Fibroblast of lung (primary cell): Measurements from ENCODE around the gene ITM2A. TPM values are rescaled to one million over a fixed set of nuclear protein-coding genes. Genes with fewer than 3 reads are reported as not detected.

Experiments
- DNase-seq, 2 donors: peaks; one replicate each; pipeline versions ENCODE4 v3.0.0 to v3.0.0-alpha.2; 2010; ENCODE audit warnings: low read depth in 2 of 2
- H2AFZ ChIP-seq: 2 replicates; pipeline ENCODE4 v1.5.1; 2012; ENCODE audit warnings: low read length, control low read depth, inconsistent platforms
- H3K27ac ChIP-seq: 2 replicates; pipeline ENCODE4 v1.5.1; 2011; ENCODE audit warnings: low read length, control low read depth; ENCODE audit not compliant: insufficient read depth
- H3K27me3 ChIP-seq: 2 replicates; pipeline ENCODE4 v1.5.1; 2011; ENCODE audit warnings: mild to moderate bottlenecking, low read length; ENCODE audit not compliant: control insufficient read depth, insufficient read depth
- H3K36me3 ChIP-seq: 2 replicates; pipeline ENCODE4 v1.5.1; 2011; ENCODE audit warnings: low read length; ENCODE audit not compliant: control insufficient read depth, insufficient read depth
- H3K4me1 ChIP-seq: 2 replicates; pipeline ENCODE4 v1.5.1; 2011; ENCODE audit warnings: low read length; ENCODE audit not compliant: control insufficient read depth, insufficient read depth; ENCODE audit errors: extremely low read depth
- H3K4me2 ChIP-seq: 2 replicates; pipeline ENCODE4 v1.5.1; 2011; ENCODE audit warnings: low read length, control low read depth; ENCODE audit not compliant: insufficient read depth; ENCODE audit errors: extremely low read depth
- H3K4me3 ChIP-seq, 4 experiments: fragments of 200-600 bp in 1 of 4; sonication (generic) in 1 of 4; replicated peaks in 1 of 4; 2 replicates each; pipeline ENCODE4 v1.5.1; 2011 to 2016; ENCODE audit warnings: low read length in 4 of 4, low read depth in 3 of 4, mild to moderate bottlenecking in 3 of 4, control low read depth in 2 of 4, inconsistent platforms in 1 of 4, mixed read lengths in 1 of 4; ENCODE audit not compliant: insufficient read depth in 1 of 4; ENCODE audit errors: control extremely low read depth in 1 of 4
- H3K79me2 ChIP-seq: 2 replicates; pipeline ENCODE4 v1.5.1; 2012; ENCODE audit warnings: mild to moderate bottlenecking, low read length, inconsistent platforms; ENCODE audit not compliant: control insufficient read depth, insufficient read depth
- H3K9ac ChIP-seq: 2 replicates; pipeline ENCODE4 v1.5.1; 2011; ENCODE audit warnings: mild to moderate bottlenecking, low read length, control low read depth; ENCODE audit not compliant: insufficient read depth
- H3K9me3 ChIP-seq: 2 replicates; pipeline ENCODE4 v1.5.1; 2012; ENCODE audit warnings: low read depth, low read length; ENCODE audit not compliant: control insufficient read depth, insufficient read depth
- H4K20me1 ChIP-seq: 2 replicates; pipeline ENCODE4 v1.5.1; 2011; ENCODE audit warnings: low read length; ENCODE audit not compliant: control insufficient read depth, insufficient read depth; ENCODE audit errors: extremely low read depth
- CTCF ChIP-seq, 2 donors: IDR thresholded peaks in 1 of 2; conservative IDR thresholded peaks in 1 of 2; 1 replicate in 1 of 2; 2 replicates in 1 of 2; pipeline ENCODE4 v1.5.1; 2011 to 2012; ENCODE audit warnings: low read length in 2 of 2, control low read depth in 1 of 2, inconsistent platforms in 1 of 2, low read depth in 1 of 2, mild to moderate bottlenecking in 1 of 2
- EZH2 ChIP-seq: IDR thresholded peaks from 2 replicates; pipeline ENCODE4 v1.5.1; 2012; ENCODE audit warnings: low read length, control low read depth, mild to moderate bottlenecking; ENCODE audit errors: missing control alignments
- polyA plus RNA-seq, 2 donors: library from polyadenylated mRNA; depleted of rRNA in 1 of 2; stranded (reverse) in 1 of 2; unstranded in 1 of 2; fragments of >200 nt; gene quantifications; 2 replicates each; pipeline ENCODE4 v1.2.1, GENCODE V29; 2011 to 2012; ENCODE audit warnings: missing spikeins in 1 of 2
- total RNA-seq: library from RNA; depleted of rRNA; stranded (reverse); fragments of >200 nt; gene quantifications from 2 replicates; pipeline ENCODE4 v1.2.1, GENCODE V29; 2014

Gene ITM2A
- total and polyA plus RNA-seq, 2 donors (not counting 1 experiment from before 2014, with no cell fraction given): 0.17 to 0.22 TPM

GRCh38 chrX:79371640-79372039 is 4.5 kb upstream of the ITM2A start:
- no peaks in the 10 kb centered on the region for H4K20me1 ChIP-seq
- no peaks in the 10 kb centered on the region for H3K79me2 ChIP-seq
- no peak overlapping the region for H2AFZ ChIP-seq
- no peak for TF ChIP-seq EZH2
- no peak for TF ChIP-seq CTCF (conservative IDR thresholded peaks at IDR 0.05 in 1 of 2, IDR thresholded peaks at IDR 0.05 in 1 of 2; ENCODE audit: low read depth in 1 of 2, low read length in 2 of 2)
- H3K36me3 ChIP-seq: no peaks in the 10 kb centered on the region
- H3K9me3 ChIP-seq: no peaks in the 10 kb centered on the region
- H3K4me3 ChIP-seq: no peak overlapping the region
- H3K9ac ChIP-seq: no peak overlapping the region
- H3K27me3 ChIP-seq: no peaks in the 10 kb centered on the region
- H3K27ac ChIP-seq: no peak overlapping the region
- H3K4me2 ChIP-seq: no peak overlapping the region
- no peak for DNase-seq
- H3K4me1 ChIP-seq: no peaks in the 10 kb centered on the region

- Histone ChIP-seq H3K27me3 (no peaks in the 10 kb centered on the region), H3K4me3 (no peak overlapping the region), H3K4me2 (no peak overlapping the region), H4K20me1 (no peaks in the 10 kb centered on the region), H3K79me2 (no peaks in the 10 kb centered on the region), H2AFZ (no peak overlapping the region), H3K36me3 (no peaks in the 10 kb centered on the region), H3K9me3 (no peaks in the 10 kb centered on the region), H3K27ac (no peak overlapping the region), H3K4me1 (no peaks in the 10 kb centered on the region), H3K9ac (no peak overlapping the region)
- TF ChIP-seq CTCF (conservative IDR thresholded peaks at IDR 0.05 in 1 of 2, IDR thresholded peaks at IDR 0.05 in 1 of 2; ENCODE audit: low read depth in 1 of 2, low read length in 2 of 2) (no peak), EZH2 (no peak)
- no peak for DNase-seq
Measured at GRCh38 chrX:79371101-79371500, 4.0 kb upstream of the ITM2A start.

GRCh38 chrX:79369871-79370270 is 2.7 kb upstream of the ITM2A start:
- Histone ChIP-seq H4K20me1 (no peaks in the 10 kb centered on the region), H3K27me3 (no peaks in the 10 kb centered on the region), H3K9me3 (no peaks in the 10 kb centered on the region), H3K4me1 (no peaks in the 10 kb centered on the region), H3K9ac (no peak overlapping the region), H3K4me2 (no peak overlapping the region), H3K36me3 (no peaks in the 10 kb centered on the region), H2AFZ (no peak overlapping the region), H3K4me3 (no peak overlapping the region), H3K27ac (no peak overlapping the region), H3K79me2 (no peaks in the 10 kb centered on the region)
- DNase-seq: no peak
- no peak for TF ChIP-seq CTCF (conservative IDR thresholded peaks at IDR 0.05 in 1 of 2, IDR thresholded peaks at IDR 0.05 in 1 of 2; ENCODE audit: low read depth in 1 of 2, low read length in 2 of 2)
- TF ChIP-seq EZH2: no peak
